HG03457 (cell line): Measurements from ENCODE around the gene CAMK1.

Source experiments
- ATAC-seq: cut with Tn5 transposase; IDR thresholded peaks from one replicate; pipeline ENCODE4 v1.9.1; 2021; ENCODE audit warnings: moderate number of reproducible peaks; ENCODE audit not compliant: unreplicated experiment

Gene CAMK1

GRCh38 chr3:9743548-9743947 is 26.2 kb downstream of the CAMK1 start:
- no peak for ATAC-seq

GRCh38 chr3:9742560-9742959 is 27.2 kb downstream of the CAMK1 start:
- ATAC-seq = no peak

- no peak for ATAC-seq
These were observed 30.6 kb downstream of the CAMK1 start for GRCh38 chr3:9739181-9739580.

GRCh38 chr3:9736831-9737230 is 32.9 kb downstream of the CAMK1 start:
- no peak for ATAC-seq

- no peak for ATAC-seq
These were observed 37.0 kb downstream of the CAMK1 start for GRCh38 chr3:9732740-9733115.

GRCh38 chr3:9732080-9732739 is 37.5 kb downstream of the CAMK1 start:
- no peak for ATAC-seq

GRCh38 chr3:9731206-9732079 is 38.3 kb downstream of the CAMK1 start, which contains the start of gene BRPF1:
Gene BRPF1, plus strand, starts transcription at chr3:9731735. Its CDS starts 2,406 bp downstream, at chr3:9734141.
- ATAC-seq = peak; percentile 87

- ATAC-seq = peak; percentile 29
These were observed 39.0 kb downstream of the CAMK1 start for GRCh38 chr3:9730657-9731205.

- no peak for ATAC-seq
These were observed 40.3 kb downstream of the CAMK1 start for GRCh38 chr3:9729419-9729818.

GRCh38 chr3:9727743-9728142 is 42.0 kb downstream of the CAMK1 start:
- ATAC-seq = no peak

GRCh38 chr3:9727041-9727595 is 42.6 kb downstream of the CAMK1 start:
- no peak for ATAC-seq

- no peak for ATAC-seq
These were observed 43.8 kb downstream of the CAMK1 start for GRCh38 chr3:9725775-9726515.

- no peak for ATAC-seq
These were observed 48.1 kb downstream of the CAMK1 start for GRCh38 chr3:9721700-9722060.

GRCh38 chr3:9721015-9721699 is 48.6 kb downstream of the CAMK1 start:
- no peak for ATAC-seq

GRCh38 chr3:9718118-9718517 is 51.6 kb downstream of the CAMK1 start:
- ATAC-seq = no peak

GRCh38 chr3:9717563-9717962 is 52.2 kb downstream of the CAMK1 start:
- no peak for ATAC-seq

- ATAC-seq = no peak
These were observed 52.8 kb downstream of the CAMK1 start for GRCh38 chr3:9716801-9717555.

GRCh38 chr3:9715764-9716437 is 53.8 kb downstream of the CAMK1 start:
- no peak for ATAC-seq

GRCh38 chr3:9715136-9715535 is 54.6 kb downstream of the CAMK1 start:
- no peak for ATAC-seq
